NK-92 (cell line): Measurements from ENCODE around the gene CGREF1.
"Not testable (repeated sequence)": the region's sequence is repeated elsewhere in the genome, so short reads cannot be mapped to it uniquely, and the experiment has no call there.

Experiments
- DNase-seq: peaks from one replicate; lab custom pipeline; 2025; ENCODE audit not compliant: unreplicated experiment; lab: John Stamatoyannopoulos, UW

The CGREF1 gene

GRCh38 chr2:27115519-27115918 lies 3.4 kb downstream of the CGREF1 start:
- DNase-seq, result no peak

DNA sequence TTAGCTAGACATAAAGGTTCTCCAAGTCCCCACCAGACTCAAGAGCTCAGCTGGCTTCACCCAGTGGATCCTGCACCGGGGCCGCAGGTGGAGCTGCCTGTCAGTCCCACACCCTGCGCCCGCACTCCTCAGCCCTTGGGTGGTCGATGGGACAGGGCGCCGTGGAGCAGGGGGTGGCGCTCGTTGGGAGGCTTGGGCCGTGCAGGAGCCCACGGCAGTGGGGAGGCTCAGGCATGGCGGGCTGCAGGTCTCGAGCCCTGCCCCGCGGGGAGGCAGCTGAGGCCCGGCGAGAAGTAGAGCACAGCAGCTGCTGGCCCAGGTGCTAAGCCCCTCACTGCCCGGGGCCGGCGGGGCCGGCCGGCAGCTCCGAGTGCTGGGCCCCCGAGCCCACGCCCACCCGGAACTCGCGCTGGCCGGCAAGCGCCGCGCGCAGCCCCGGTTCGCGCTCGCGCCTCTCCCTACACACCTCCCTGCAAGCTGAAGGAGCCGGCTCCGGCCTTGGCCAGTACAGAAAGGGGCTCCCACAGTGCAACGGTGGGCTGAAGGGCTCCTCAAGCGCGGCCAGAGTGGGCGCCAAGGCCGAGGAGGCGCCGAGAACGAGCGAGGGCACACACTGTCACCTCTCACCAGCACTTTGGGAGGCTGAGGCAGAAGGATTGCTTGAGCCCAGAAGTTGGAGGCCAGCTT lies 7.4 kb downstream of the CGREF1 start:
- DNase-seq, result not testable (repeated sequence)

- DNase-seq, result not testable (repeated sequence)
Measured at GRCh38 chr2:27110603-27111352, 8.2 kb downstream of the CGREF1 start.

- DNase-seq, result no peak
Measured at GRCh38 chr2:27109083-27109482, 9.8 kb downstream of the CGREF1 start.

DNA sequence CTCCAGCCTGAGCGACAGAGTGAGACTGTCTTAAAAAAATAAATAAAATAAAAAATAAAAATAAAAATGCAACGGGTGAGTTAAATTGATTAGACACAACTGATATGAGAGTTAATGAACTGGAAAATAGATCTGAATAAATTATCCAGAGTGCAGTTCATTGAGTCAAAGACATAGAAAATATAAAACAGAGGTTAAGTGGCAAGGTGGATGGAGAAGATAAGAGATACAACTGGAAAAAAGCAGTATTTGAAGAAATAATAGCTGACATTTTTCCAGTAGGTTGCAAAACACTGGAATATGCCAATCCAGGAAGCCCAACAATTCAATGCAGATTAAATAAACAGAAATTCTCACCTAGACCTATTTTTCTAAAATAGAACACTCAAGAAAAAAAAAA lies 10.7 kb downstream of the CGREF1 start:
- no peak for DNase-seq

GRCh38 chr2:27105981-27106380 lies 12.9 kb downstream of the CGREF1 start:
- no peak for DNase-seq

- no peak for DNase-seq
Measured at GRCh38 chr2:27102329-27102728, 16.6 kb downstream of the CGREF1 start.

DNA sequence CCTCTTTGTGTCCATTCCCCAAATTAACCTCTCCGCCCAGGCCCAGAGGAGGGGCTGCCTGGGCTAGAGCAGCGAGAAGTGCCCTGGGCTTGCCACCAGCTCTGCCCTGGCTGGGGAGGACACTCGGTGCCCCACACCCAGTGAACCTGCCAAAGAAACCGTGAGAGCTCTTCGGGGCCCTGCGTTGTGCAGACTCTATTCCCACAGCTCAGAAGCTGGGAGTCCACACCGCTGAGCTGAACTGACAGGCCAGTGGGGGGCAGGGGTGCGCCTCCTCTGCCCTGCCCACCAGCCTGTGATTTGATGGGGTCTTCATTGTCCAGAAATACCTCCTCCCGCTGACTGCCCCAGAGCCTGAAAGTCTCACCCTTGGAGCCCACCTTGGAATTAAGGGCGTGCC lies 18.9 kb downstream of the CGREF1 start:
- DNase-seq, result no peak

GRCh38 chr2:27099334-27099955 lies 19.5 kb downstream of the CGREF1 start:
- DNase-seq, result no peak

DNA sequence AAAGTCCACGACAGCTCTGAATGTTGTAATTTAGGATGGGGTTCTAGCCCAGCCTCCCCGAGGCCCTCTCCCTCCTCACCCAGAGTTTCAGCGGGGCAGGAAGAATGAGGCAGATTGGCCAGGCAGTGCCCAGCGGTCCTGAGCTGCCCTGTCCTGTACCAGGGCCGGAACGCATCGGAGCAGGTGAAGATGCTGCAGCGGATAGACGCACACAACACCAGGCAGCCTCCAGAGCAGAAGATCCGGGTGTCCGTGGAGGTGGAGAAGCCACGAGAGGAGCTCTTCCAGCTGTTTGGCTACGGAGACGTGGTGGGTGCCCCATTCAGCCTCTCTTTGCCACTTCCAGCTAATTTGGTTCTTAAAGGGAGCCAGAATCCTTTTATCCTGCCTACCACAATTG lies 21.6 kb downstream of the CGREF1 start:
- DNase-seq, result no peak

- no peak for DNase-seq
Measured at GRCh38 chr2:27096748-27097297, 22.1 kb downstream of the CGREF1 start.

GRCh38 chr2:27095745-27096651 lies 22.9 kb downstream of the CGREF1 start:
- no peak for DNase-seq

DNA sequence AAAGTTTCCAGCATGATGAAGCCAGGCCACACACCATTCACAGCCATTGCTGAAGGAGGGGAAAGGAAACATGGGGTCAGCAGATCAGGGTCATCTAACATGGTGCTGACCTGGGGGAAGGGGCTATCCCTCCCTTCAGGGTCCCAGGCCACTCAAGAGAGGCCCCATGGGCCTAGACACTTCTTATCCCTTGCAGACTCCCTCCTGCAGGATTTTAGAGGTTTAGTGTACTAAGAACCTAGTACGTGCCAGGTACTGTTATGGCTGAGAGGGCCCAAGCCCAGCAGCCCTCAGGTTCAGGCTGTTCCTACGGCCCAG lies 23.5 kb downstream of the CGREF1 start:
- DNase-seq, result no peak

DNA sequence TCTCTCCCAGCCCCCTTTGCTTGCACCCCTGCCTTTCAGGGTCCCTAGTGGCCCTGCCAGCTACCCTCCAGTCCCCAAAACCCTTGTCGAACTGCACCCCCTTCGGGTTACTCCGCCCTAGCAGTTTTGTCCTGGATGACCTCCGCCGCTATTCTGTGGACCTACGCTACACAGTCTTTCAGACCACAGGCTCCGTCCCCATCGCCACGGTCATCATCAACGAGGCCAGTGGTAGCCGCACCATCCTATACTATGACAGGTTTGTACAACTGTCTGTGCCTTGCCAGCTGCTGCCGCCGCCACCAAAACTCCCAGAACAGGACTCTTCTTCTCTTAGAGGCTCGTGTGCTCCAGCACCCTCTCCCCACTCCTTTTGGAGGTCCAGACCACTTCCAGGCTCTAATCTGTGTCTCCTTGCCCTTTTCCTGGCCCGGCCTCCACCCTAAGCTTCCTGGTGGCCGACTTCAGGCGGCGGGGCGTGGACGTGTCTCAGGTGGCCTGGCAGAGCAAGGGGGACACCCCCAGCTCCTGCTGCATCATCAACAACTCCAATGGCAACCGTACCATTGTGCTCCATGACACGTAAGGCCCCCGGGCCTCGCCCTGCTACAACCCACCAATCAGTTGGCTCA lies 24.5 kb downstream of the CGREF1 start:
- no peak for DNase-seq

- no peak for DNase-seq
Measured at GRCh38 chr2:27093430-27094352, 25.2 kb downstream of the CGREF1 start.

GRCh38 chr2:27092696-27093429 lies 26.1 kb downstream of the CGREF1 start:
- DNase-seq, result no peak

GRCh38 chr2:27091746-27092695 lies 26.9 kb downstream of the CGREF1 start:
- DNase-seq, result no peak
